Esophagus squamous epithelium (tissue), 4 donors: Measurements from ENCODE around the gene SPSB4.

Experiments
- POLR2A ChIP-seq, 4 donors: fragments of 450-650 bp; IDR thresholded peaks; one replicate each; pipeline ENCODE4 v1.6.1; 2017; ENCODE audit warnings: antibody characterized with exemption in 4 of 4, mild to moderate bottlenecking in 4 of 4, moderate library complexity in 3 of 4
- TF ChIP-seq, protein P1 (sequence below), 6 experiments: fragments of 450-650 bp in 4 of 6; fragments of 200-600 bp in 2 of 6; sonication (generic) in 2 of 6; IDR thresholded peaks; one replicate each; pipeline ENCODE4 v1.5.1; 2016 to 2019; ENCODE audit warnings: antibody characterized with exemption in 6 of 6, mild to moderate bottlenecking in 4 of 6, moderate library complexity in 4 of 6

- TF ChIP-seq POLR2A (IDR thresholded peaks at IDR 0.05): no peak
- TF ChIP-seq, protein P1, sequence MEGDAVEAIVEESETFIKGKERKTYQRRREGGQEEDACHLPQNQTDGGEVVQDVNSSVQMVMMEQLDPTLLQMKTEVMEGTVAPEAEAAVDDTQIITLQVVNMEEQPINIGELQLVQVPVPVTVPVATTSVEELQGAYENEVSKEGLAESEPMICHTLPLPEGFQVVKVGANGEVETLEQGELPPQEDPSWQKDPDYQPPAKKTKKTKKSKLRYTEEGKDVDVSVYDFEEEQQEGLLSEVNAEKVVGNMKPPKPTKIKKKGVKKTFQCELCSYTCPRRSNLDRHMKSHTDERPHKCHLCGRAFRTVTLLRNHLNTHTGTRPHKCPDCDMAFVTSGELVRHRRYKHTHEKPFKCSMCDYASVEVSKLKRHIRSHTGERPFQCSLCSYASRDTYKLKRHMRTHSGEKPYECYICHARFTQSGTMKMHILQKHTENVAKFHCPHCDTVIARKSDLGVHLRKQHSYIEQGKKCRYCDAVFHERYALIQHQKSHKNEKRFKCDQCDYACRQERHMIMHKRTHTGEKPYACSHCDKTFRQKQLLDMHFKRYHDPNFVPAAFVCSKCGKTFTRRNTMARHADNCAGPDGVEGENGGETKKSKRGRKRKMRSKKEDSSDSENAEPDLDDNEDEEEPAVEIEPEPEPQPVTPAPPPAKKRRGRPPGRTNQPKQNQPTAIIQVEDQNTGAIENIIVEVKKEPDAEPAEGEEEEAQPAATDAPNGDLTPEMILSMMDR (IDR thresholded peaks at IDR 0.05): no peak
Measured at GRCh38 chr3:141015481-141015880, 35.7 kb upstream of the SPSB4 start.
